Measurements from ENCODE around the gene AHDC1.

AHDC1 gene

DNA sequence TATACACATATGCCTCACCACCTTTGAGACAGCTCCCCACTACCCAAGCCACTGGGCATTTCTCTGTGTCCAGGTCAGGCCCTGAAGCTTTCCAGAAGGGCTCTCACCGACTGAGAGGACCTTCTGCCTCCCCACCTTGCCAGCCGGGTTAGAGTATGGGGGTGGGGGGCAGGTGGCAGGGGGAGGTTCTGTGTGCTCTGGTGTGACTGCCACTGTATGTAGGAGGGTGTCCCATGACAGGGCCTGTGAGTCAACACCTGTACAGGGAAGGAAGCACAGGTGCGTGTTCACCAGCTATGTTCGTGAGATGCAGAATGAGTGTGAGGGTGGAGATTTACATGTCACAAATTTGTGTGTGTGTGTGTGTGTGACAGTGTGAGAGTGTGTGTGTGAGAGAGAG lies 7.0 kb downstream of the AHDC1 start:
- DNase-seq = no peak

DNA sequence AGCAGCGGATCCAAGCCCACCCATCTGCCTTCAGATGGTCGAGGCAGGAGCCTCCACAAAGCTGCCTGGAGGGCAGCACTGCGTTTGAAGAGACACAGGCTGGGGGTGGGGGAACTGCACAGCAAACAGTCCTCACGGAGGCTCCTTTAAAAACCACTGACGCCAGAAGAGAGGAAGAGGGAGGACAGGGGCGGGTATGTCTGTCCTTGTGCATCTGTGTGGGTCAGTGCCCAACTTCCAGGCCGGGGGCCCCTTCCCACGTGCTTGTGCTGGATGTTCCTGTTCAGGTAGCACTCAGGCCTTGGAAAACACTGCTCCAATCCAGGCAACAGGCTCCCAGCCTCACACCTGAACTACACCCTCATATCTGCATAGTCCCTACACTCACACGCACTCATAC lies 7.7 kb downstream of the AHDC1 start:
- DNase-seq = no peak

DNA sequence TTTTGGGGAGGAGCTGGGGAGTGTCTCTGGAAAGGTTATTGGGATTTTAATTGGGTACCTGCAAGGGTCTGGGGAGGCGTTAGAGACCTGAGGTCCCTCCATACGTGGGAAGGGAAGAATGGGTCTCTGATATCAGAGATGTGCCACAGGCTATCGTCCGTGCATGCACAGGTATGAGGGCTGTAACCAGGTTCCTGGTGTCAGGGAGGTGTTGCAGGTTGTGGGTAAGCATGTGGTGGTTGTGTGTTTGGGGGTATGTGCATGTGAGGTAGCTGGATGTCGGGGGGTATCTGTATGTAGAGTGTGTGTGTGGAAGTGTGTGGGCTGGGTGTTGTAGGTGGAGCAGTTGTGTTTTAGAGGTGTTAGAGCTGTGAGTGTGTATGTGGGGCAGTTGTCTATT lies 8.3 kb downstream of the AHDC1 start:
- no peak for DNase-seq

DNA sequence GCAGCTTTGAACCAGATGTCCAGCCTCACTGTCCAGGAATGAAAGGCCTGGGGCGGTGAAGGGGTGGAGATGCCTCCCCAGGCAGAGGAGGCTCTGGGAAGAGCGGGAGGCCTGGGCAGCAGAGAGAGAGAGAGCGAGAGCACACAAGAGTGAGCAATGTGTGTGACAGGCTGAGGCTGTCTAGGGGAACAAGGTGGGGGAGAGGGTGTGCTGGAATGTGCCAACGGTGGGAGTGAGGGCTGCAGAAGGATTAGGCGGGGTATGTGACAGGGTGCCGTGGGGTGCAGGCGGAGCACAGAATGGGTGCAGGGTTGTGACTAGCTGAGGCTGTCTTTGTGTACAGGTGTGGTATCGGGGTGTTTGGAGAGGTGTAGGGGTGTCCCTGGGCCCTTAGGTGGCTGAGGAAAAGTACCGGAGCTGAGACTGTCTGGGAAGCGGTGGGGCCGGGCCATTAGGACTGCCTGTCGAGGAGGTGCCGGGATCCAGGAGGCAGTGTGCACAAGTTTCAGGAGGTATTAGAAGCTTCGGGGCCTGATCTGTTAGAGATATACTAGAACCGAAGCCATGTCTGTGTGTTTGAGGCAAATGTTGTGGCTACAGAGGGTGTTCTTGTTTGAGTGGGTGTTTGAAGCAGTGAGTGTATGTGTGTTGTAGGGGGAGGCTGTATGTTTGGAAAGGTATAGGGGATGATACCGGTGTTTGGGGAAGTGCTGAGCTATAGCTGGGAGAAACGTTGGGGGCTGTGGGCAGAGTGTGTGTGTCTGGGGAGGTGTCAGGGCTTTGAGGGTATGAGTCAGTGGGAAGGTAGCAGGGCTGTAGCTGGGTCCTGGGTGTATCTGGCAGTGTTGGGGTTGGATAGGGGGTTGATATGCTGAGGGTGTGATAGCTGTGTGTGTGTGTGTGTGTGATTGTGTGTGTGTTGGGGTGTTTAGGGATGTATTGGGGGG lies 9.1 kb downstream of the AHDC1 start:
- no peak for DNase-seq

DNA sequence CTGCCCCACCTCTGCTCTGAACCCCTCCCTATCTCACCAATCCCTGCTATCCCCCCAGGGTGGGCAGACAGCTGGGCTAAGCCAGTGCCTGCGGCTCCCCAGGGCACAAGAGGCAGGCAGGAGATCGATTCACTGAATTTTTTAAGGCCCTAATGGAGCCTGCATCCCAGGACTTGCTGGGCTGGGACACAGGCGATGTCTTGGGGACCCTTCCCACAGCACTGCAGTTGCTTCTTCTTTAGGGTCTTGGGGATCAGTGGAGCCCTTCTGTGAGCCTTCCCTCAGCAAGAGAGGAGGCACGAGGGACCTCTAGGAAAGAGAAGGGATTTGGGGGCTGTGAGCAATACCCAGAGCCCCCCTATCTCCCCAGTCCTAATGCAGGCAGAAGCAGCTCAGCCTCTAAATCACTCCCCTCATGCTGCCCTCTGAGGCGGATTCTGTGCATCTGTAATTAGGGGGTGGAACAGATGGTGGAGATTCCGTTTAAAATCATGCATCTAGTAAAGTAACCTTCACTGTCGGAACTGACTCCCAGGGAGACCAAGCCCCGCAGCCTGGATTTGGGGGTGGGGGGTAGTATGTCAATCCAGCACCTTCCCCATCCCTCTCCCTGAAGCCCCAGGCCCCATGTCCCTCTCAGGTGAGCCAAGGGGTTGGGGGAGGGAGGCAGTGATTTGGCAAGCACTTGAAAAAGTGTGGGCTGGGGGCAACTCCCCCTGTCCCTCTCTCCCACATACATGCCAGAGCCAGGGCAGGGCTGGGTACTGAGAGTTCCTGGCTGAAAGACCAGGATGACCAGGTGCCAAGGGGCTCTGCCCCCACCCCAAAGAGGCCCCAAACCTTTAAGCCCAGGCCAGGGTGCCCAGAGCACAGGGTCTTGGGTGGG lies 10.0 kb downstream of the AHDC1 start:
- DNase-seq = no peak

DNA sequence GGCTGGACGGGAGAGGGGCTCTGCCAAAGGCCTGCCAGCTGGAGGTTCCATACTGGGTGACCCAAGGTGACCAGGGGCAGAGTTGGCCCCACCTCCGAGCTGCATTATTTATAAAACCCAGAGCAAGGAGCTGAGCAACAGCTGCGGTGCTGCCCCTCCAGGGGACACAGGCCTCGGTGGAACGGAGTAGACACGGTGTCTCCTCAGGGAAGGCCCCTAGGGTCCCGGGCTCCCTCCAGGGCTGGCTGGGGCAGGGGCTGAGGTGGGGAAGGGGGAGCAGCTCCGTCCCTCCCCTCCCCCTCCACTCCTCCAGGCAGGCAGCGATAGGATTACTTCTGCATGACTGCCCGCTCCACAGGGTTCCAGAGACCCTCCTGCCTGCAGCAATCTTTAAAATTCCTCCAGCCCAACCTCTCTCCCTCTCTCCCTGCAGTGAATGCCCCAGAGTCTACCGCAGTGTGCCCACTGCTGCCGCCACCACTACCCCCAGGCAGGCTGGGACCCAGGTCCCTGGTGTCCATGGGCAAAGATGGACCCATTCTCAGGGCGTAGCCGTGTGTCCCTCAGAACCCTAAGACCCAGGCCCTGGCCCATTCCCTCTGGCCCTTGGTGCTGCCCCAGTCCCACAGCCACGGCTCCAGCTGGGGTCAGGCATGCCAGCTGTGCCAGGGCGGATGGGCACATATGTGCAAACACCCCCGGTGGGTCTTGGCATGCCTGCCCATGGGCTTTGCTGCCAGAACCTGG lies 10.8 kb downstream of the AHDC1 start:
- no peak for DNase-seq

DNA sequence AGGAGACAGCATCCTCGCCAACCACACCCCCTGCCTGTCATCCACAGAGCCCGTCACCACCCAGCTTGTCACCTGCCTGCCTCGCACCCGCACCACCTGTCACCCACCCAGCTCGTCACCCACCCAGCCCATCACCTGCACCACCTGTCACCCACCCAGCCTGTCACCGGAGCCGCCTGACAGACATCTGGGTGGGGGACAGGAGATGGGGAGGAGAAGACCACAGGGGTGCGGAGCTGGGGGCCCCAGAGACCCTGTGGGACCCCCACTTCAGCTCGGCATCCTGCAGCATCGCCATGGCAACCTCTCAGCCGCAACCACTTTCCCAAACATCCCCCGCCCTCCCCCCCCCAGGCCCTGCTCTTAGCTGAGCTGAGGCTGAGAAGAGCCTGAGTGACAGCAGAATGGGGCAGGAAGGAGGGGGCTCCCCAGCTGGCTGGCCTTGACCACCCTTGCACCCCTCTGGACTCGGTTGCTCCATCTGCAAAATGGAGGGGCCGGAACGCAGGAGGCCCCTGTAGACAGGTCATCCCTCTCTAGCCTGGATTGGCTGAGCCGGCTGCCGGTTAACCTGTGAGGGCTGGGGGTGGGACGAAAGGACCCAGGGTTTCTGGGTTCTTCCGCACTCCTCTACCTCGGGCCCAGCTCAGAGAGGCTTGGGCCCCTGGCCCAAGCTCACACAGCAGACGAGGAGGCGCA lies 11.6 kb downstream of the AHDC1 start:
- no peak for DNase-seq

DNA sequence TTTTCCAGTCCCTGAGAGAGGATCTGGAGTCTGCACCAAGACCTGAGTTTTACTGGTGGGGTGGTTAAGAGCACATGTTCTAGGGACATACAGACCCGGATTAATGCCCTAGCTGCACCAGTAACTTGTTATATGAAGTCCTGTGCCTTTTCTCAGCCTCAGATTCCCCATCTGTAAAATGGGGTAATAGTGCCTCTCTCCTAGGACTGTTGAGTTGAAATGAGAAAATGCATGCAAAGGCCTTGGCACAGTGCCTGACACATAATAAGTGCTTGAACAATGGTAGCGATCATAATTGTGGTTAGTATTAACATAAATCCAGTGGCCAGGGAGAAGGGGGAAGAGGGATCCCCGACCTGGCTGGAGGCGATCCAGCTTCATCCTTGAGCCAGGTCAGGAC lies 12.3 kb downstream of the AHDC1 start:
- DNase-seq = no peak

DNA sequence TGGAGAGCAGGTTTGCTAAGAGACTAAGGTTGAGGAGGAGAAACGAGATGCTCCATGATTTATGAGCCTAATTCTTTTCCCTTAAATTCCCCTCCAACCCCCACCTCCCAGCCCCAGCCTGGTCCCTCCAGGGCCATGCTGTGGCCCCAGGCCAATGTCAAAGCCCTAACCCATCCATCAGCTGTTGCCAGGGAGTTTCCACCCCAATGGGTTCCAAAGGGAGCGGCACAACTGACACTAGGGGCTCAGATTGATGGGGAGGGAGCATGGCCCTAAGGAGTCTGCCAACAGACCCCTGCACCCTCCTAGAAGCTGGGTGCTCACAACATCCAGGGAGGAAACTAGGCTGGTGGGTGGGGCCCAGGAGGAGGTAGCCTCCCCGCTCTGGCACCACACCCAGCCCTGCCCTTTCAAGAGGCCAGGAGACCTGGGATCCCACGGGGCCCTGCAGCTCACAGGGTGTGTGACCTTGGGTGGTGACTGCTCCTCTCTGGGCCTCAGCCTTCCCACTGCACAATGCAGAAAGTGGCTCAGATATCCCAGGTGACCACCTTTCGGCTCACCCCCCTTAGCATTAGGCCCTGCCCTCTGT lies 12.9 kb downstream of the AHDC1 start:
- DNase-seq = no peak

DNA sequence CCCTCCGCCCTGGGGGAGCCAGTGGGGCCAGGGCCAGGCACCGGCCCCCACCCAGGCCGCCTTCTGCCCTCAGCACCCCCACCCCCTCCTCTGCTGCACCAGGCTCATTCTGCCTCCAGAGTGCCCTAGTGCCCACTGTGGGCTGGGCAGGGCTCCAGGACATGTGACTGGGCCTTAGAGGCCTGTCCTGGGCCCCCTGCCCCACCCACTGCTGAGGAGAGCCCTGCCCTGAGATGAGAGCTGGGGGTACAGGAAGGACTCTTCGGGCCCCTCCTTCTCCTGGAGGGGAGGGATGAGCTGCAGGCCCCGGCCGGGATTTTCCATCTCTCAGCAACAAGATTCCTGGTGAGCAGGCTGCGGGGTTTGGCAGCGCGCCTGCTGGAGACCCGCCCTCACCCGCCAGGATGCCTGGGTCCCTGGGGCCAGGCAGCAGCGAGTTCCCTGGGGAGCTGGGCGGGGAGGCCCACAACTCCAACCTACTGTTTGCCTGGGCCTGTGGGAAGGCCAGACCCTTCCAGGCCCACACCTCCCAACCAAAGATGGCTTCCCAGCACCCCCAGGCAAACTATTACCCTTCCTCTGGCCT lies 14.0 kb downstream of the AHDC1 start:
- no peak for DNase-seq

DNA sequence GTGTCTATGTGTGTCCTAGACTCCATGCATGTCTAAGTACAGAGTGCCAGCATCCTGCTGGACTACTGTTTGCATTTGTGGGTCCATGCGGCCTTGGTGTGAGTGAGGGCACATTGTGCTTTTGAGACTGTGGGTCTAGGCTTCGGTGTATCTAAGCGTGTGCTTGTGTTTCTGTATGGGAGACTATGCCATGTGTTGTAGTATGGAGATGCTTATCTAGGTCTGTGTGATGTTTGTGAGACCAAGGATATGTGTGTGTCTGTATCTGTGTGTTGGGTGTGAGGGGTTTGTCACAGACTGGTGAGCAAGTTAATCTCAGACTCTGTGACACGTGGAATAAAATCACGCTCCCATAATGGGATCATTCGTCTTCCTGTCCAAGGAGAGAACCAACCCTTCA lies 14.5 kb downstream of the AHDC1 start:
- DNase-seq = no peak

DNA sequence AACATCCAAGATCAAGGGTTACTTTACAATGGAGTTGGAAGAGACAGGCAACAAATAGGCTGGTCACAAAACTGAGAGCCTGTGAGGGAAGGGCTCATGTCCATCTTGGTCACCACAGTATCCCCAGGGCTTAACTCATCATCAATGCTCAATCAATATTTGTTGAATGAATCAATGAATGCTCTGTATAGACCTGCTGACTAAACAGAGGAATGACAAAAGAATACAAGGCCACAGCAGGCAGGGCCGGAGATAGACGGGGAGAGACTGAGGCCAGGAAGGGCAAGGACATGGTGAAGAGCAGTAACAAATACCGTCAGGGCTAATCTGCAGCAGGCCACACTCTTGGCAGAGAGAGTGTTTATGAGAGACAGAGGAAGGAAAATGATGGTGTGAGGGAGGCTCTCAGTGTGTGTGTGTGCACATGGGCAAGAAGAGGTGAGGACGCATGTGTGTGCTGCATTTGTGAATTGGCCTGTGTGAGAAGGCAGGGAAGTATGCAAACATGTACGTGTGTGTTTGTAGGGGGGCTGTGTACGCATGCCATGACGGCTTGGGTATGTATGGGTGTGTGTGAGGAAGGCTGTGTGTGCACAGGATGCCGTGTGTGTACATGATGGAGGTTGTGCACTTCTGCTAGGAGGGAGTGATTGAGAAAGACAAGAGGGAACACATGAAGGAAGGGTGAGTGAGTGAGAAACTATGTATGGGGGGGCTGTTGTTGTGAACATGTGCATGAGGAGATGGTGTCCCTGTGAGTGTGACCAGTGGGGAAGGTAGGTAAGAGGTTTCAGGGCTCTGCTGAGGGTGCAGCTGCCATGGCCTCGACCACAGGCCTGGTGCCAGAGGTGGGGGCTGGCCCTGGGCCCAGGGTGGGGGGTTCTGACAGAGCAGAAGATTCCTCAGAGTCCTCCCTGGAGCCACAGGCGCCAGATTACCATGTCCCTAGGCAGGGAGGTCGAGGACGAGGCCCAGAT lies 15.4 kb downstream of the AHDC1 start:
- no peak for DNase-seq

DNA sequence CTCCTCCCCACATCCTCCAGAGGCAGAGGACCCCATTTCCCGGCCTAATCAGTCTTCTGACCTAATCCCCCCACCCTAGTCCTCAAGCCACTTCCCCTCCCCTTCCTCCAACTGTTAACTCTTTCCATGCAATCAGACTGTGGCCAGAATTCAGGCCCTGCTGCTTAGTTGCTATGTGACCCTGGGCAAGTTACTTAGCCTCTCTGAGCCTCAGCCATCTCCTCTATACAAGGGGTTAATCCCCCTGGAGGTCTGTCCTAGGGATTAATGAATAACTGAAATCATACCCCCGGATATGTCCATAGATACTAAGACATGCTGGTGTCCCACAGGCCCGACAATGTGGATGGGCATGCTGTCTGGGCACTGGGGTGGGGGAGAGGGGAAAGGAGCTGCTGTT lies 18.3 kb downstream of the AHDC1 start:
- no peak for DNase-seq

DNA sequence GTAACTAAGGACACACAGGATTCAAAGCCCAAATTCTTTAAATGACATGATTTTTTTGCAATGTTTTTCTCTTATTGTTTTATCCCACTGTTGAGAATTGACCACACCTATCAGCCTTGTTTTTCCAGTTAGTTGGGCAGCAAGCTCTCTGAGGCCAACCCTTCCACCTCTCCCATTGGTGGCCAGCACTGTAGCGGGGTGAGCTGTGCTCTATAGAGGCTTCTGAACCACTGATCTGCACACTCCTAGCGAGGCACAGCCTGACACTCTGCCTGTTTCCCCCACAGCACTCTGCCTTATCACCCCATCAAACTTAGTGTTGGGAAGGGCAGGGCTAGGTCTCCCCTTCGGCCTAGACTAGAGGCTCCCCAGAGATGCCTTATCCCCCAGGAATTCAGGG lies 19.5 kb downstream of the AHDC1 start:
- DNase-seq = no peak

DNA sequence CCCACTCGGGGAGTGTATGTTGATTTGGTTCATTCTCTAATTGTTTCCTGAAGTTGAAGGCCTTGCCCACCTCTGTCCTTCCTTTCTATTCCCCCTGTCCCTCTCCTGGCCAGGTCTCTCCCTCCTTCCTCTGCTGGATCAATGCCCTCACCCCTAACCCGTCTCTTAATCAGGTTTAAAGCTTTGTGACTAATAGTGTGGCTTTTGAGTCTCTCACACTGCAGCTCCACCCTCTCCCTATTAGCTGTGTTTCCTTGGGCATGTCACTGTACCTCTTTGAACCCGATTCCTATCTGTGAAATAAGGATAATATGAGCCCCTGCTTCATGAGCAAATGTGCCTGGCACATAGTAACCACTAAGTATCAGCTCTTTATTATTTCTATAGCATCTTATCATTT lies 20.5 kb downstream of the AHDC1 start:
- DNase-seq = no peak

DNA sequence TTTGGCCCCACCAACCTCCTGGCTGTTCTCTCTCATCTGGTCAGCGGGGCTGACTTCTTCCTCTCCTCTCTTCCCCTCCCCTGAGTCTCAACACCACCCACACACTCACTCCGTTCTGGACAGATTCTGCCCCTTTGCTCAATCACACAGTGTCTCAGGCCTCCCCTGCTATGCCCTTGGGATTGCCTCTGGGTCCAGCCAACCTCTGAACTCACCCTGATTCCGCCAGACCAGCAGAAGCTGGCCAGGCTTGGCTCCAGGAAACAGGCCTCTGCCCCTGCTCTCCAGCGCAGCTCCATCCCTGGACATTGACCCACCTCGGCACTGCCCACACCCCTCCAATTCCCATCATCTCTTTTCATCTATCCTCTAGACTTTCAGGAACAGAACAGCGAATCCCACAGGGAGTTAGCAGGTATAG lies 22.1 kb downstream of the AHDC1 start:
- DNase-seq = no peak

DNA sequence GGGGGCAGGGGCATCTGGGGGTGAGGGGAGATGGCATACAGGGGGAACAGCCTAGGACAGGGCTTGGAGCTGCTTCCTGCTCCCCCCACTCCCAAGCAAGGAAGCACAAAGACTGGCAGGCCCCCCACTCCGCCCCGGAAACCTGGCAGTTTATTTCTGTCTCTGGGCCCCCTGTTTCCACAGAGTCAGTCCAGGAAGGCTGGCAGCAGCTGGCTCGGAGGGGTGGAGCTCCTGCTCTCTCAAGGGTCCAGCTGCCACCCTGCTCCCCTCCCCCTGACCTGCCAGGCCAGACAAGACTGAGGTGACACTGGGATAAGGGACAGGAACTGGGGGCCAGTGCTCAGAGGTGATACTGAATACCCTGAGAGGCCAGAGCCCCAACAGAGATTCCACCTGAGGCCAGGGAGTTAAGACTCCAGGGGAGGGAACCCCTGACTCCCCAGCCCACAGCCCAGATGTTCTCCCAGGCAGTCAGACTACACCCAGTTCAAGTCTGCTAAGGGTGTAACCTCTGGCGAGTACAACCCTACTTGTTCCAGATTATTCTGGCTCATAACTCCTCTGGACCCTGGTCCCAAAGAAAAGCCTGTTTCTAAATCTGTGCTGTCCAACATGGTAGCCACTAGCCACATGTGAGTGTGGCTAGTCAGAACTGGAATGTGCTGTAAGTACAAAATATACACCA lies 26.3 kb downstream of the AHDC1 start:
- DNase-seq = no peak

DNA sequence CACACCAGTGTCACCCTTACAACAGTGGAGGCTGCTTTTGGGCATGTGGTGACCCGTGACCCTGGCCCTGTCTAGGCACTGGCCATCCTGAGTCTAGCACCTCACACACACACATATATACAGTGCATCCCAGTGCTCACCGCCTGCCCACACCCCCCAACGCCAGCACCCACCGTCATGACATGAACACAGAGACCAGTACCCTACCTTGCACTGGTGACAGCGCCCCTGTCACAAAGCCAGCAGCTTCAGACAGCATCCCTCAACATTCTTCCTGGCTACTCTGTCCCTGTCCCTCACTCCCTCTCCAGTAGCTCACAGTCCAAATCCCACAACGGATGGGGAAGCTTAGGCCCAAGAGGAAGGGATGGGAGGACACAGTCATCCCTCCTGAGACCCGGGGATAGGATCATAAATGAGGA lies 27.1 kb downstream of the AHDC1 start:
- no peak for DNase-seq

DNA sequence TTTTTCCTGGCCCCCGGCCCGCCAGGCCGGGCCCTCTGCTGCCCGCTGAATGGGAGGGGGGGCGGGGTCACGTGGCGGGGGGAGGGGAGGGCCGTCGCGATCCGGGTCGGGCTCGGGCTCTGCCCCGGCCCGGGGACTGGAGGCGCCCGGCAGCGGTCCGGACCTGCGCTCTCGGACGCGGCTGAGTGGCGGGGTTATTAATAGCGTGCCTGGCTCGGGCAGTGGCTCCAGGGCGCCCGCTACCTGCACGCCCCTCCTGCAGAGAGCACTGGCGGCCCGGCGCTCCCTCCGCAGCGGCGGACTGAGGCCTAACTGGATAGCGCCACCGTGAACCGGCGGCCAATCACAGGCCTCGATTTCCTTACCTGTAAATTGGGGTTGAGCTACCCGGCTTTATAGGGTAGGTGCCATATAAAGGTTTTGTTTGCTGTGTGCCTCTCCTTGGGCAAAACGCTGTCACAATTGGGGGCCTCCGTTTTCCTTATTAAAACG lies 28.1 kb downstream of the AHDC1 start:
- no peak for DNase-seq

All from activated CD8-positive, alpha-beta memory T cell treated with anti-CD3 and anti-CD28 coated beads, Interleukin-2, amount 50 U/mL, for 48 hours (primary cell).